GM19193 (cell line): ENCODE data around the gene SPHKAP.

Source experiments
- POLR2A ChIP-seq: IDR thresholded peaks from 4 replicates; pipeline ENCODE4 v1.6.1; 2011; ENCODE audit not compliant: insufficient read depth, insufficient read length; ENCODE audit errors: extremely low read depth

Gene SPHKAP

GRCh38 chr2:228059735-228060134 is 121.8 kb downstream of the SPHKAP start:
- no peak for TF ChIP-seq POLR2A

- no peak for TF ChIP-seq POLR2A
Measured at GRCh38 chr2:228056293-228057097, 125.0 kb downstream of the SPHKAP start.

- no peak for TF ChIP-seq POLR2A
Measured at GRCh38 chr2:228048838-228049490, 132.5 kb downstream of the SPHKAP start.

- no peak for TF ChIP-seq POLR2A
Measured at GRCh38 chr2:228040995-228041394, 140.5 kb downstream of the SPHKAP start.

- TF ChIP-seq POLR2A, result no peak
Measured at GRCh38 chr2:228039752-228040534, 141.5 kb downstream of the SPHKAP start.

GRCh38 chr2:228038967-228039366 is 142.5 kb downstream of the SPHKAP start:
- no peak for TF ChIP-seq POLR2A

GRCh38 chr2:228037915-228038314 is 143.6 kb downstream of the SPHKAP start:
- no peak for TF ChIP-seq POLR2A

GRCh38 chr2:228023619-228024018 is 157.9 kb downstream of the SPHKAP start:
- TF ChIP-seq POLR2A, result no peak

- no peak for TF ChIP-seq POLR2A
Measured at GRCh38 chr2:228018311-228018710, 163.2 kb downstream of the SPHKAP start.

- no peak for TF ChIP-seq POLR2A
Measured at GRCh38 chr2:228017784-228018183, 163.7 kb downstream of the SPHKAP start.

GRCh38 chr2:228016402-228016801 is 165.1 kb downstream of the SPHKAP start:
- TF ChIP-seq POLR2A, result no peak

GRCh38 chr2:228015741-228016140 is 165.7 kb downstream of the SPHKAP start:
- no peak for TF ChIP-seq POLR2A

GRCh38 chr2:227996366-227996765 is 185.1 kb downstream of the SPHKAP start:
- no peak for TF ChIP-seq POLR2A

- no peak for TF ChIP-seq POLR2A
Measured at GRCh38 chr2:227990937-227991336, 190.6 kb downstream of the SPHKAP start.

GRCh38 chr2:227973241-227973640 is 208.2 kb downstream of the SPHKAP start:
- no peak for TF ChIP-seq POLR2A
